ENCODE results near the gene MFSD12. TPM values are rescaled to one million over a fixed set of nuclear protein-coding genes. Genes with fewer than 3 reads are reported as not detected.
A peak's percentile ranks its signal among the peaks of the same experiment; 100 is the strongest.

The MFSD12 gene
- total RNA-seq, 1 experiment from 2014 or later = 121 TPM

DNA sequence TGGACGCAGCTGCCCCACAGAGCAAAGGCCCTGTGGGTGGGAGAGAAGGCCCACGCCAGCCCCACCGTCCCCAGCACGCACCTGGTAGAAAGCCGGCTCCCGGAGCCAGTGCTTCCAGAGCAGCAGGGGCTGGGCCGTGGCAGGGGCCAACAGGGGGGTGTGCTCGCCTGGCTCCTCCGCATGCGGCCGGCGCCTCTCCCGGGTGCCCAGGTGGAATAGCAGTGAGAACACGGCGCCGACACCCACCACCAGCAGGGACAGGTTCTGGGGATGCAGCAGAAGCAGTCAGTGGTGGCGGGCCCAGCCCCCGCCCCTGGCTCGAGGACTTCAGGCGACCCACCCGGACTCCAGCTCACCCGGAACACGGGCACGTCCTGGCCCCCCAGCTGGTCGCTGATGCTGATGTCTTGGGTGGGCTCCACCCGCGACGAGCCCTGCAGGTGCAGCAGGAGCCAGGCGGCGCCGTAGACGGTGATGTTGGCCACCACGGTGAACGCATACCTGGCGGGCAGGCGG is 9.6 kb downstream of the MFSD12 start:
- H3K27me3 ChIP-seq (ENCODE audit: low read length) = no peaks in the 10 kb centered on the region
- H3K36me3 ChIP-seq (ENCODE audit: low read depth, low read length) = 0 out of 2 replicates have a peak, but pooled peaks cover 6% of the 10 kb centered on the region
- ChIA-PET CTCF (no interaction called here), POLR2A (ENCODE audit: unreplicated experiment) (no interaction called here)
- no peak for DNase-seq
- no peaks in the 10 kb centered on the region for H3K9me3 ChIP-seq (ENCODE audit: low read length)
- H3K79me2 ChIP-seq (ENCODE audit: low read length) = peaks cover 5% of the 10 kb centered on the region; the same call in 1 of the 2 replicates
- no peak overlapping the region for H3K4me3 ChIP-seq (ENCODE audit: low read length)
- BruUV-seq (replicated peaks) = no TSS peak
- ATAC-seq = no peak
- TF ChIP-seq EZH2 (IDR thresholded peaks at IDR 0.05; ENCODE audit: low read length, unreplicated experiment) (no peak), EZH2phosphoT487 (IDR thresholded peaks at IDR 0.05; ENCODE audit: borderline replicate concordance, low read length) (no peak)
- TF ChIP-seq, protein P1, sequence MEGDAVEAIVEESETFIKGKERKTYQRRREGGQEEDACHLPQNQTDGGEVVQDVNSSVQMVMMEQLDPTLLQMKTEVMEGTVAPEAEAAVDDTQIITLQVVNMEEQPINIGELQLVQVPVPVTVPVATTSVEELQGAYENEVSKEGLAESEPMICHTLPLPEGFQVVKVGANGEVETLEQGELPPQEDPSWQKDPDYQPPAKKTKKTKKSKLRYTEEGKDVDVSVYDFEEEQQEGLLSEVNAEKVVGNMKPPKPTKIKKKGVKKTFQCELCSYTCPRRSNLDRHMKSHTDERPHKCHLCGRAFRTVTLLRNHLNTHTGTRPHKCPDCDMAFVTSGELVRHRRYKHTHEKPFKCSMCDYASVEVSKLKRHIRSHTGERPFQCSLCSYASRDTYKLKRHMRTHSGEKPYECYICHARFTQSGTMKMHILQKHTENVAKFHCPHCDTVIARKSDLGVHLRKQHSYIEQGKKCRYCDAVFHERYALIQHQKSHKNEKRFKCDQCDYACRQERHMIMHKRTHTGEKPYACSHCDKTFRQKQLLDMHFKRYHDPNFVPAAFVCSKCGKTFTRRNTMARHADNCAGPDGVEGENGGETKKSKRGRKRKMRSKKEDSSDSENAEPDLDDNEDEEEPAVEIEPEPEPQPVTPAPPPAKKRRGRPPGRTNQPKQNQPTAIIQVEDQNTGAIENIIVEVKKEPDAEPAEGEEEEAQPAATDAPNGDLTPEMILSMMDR (conservative IDR thresholded peaks at IDR 0.05; ENCODE audit: low read depth, low read length) = 0 out of 2 replicates have a peak, but pooled peaks have one; percentile 7
- H4K20me1 ChIP-seq (ENCODE audit: low read length) = no peaks in the 10 kb centered on the region
- H3K4me1 ChIP-seq (ENCODE audit: insufficient read depth, low read length) = peaks cover 1% of the 10 kb centered on the region; the same call in 1 of the 2 replicates
- no peaks in the 10 kb centered on the region for H3K9me2 ChIP-seq (replicated peaks; ENCODE audit: low read length)
- no peak overlapping the region for H3K27ac ChIP-seq (ENCODE audit: low read length)
- H3K4me2 ChIP-seq (ENCODE audit: low read length) = no peak overlapping the region
- intact Hi-C loops (cut with micrococcal nuclease) = no loop called here
- H2AFZ ChIP-seq (ENCODE audit: low read length) = no peak overlapping the region
- no peaks in the 10 kb centered on the region for H3F3A ChIP-seq (ENCODE audit: low read length, unreplicated experiment)
- no peak overlapping the region for H3K9ac ChIP-seq (ENCODE audit: low read length)

DNA sequence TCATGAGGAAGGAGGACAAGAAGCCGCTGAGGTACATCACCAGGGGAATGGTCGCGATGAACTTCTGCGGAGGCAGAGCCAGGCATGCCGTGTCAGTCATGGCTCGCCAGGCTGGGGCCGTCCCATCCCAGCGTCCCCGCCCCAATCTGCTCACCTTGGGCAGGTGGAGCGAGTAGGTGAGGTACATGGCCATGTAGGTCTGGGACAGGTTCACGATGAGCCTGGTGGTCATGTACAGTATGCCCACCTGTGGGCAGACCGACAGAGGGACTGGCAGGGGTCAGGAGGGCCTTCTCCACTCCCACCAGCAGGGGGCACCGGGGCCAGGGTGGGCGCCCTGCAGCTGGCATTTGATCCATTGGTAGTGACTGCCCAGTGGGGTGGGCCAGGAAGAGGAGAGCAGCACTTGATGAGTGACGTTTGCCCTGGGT is 10.1 kb downstream of the MFSD12 start:
- peak; percentile 24 for DNase-seq
- H3K9me3 ChIP-seq (ENCODE audit: low read length) = no peaks in the 10 kb centered on the region
- H3K4me1 ChIP-seq (ENCODE audit: insufficient read depth, low read length) = no peaks in the 10 kb centered on the region
- no peaks in the 10 kb centered on the region for H3F3A ChIP-seq (ENCODE audit: low read length, unreplicated experiment)
- no peak for TF ChIP-seq EZH2 (IDR thresholded peaks at IDR 0.05; ENCODE audit: low read length, unreplicated experiment)
- TF ChIP-seq, protein P1 (conservative IDR thresholded peaks at IDR 0.05; ENCODE audit: low read depth, low read length) = peak; percentile 60
- POLR2A ChIA-PET (ENCODE audit: unreplicated experiment) = no interaction called here
- no peaks in the 10 kb centered on the region for H4K20me1 ChIP-seq (ENCODE audit: low read length)
- H3K36me3 ChIP-seq (ENCODE audit: low read depth, low read length) = 0 out of 2 replicates have a peak, but pooled peaks cover 6% of the 10 kb centered on the region
- CTCF ChIA-PET = no interaction called here
- no peak overlapping the region for H3K4me3 ChIP-seq (ENCODE audit: low read length)
- peaks cover under 1% of the 10 kb centered on the region; the same call in 1 of the 2 replicates for H3K79me2 ChIP-seq (ENCODE audit: low read length)
- no peak overlapping the region for H2AFZ ChIP-seq (ENCODE audit: low read length)
- H3K9me2 ChIP-seq (replicated peaks; ENCODE audit: low read length) = no peaks in the 10 kb centered on the region
- BruUV-seq (replicated peaks) = no TSS peak
- no peak overlapping the region for H3K4me2 ChIP-seq (ENCODE audit: low read length)
- H3K9ac ChIP-seq (ENCODE audit: low read length) = no peak overlapping the region
- no peaks in the 10 kb centered on the region for H3K27me3 ChIP-seq (ENCODE audit: low read length)
- no peak for ATAC-seq
- no peak overlapping the region for H3K27ac ChIP-seq (ENCODE audit: low read length)
- intact Hi-C loops (cut with micrococcal nuclease) = no loop called here

DNA sequence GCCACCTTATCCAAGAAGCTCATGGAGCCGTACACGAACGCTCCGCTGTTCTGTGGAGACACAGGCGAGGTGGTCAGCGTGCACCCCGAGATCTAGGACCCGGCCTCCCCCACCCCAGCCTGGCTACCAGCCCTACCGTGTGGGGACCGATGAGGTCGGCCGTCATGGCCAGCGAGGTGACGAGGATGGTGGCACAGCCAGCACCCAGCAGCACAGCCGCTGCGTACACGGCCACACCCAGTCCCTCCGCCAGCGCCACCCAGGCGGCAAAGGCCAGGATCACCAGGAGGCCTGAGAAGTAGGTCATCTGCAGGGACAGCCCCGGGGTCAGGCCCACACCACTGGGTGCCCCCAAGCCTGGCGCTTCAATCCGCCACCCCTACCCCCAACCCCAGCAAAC is 11.3 kb downstream of the MFSD12 start:
- no peak for DNase-seq
- Histone ChIP-seq H3K9me3 (ENCODE audit: low read length) (no peaks in the 10 kb centered on the region), H2AFZ (ENCODE audit: low read length) (no peak overlapping the region), H3K4me2 (ENCODE audit: low read length) (no peak overlapping the region), H3K27ac (ENCODE audit: low read length) (no peak overlapping the region), H3K36me3 (ENCODE audit: low read depth, low read length) (0 out of 2 replicates have a peak, but pooled peaks cover 6% of the 10 kb centered on the region), H3K9ac (ENCODE audit: low read length) (no peak overlapping the region), H3K27me3 (ENCODE audit: low read length) (no peaks in the 10 kb centered on the region), H4K20me1 (ENCODE audit: low read length) (no peaks in the 10 kb centered on the region), H3K79me2 (ENCODE audit: low read length) (no peaks in the 10 kb centered on the region), H3K4me3 (ENCODE audit: low read length) (no peak overlapping the region), H3F3A (ENCODE audit: low read length, unreplicated experiment) (no peaks in the 10 kb centered on the region), H3K9me2 (replicated peaks; ENCODE audit: low read length) (no peaks in the 10 kb centered on the region), H3K4me1 (ENCODE audit: insufficient read depth, low read length) (no peaks in the 10 kb centered on the region)
- no peak for ATAC-seq
- ChIA-PET CTCF (no interaction called here), POLR2A (ENCODE audit: unreplicated experiment) (no interaction called here)
- no TSS peak for BruUV-seq (replicated peaks)
- intact Hi-C loops (cut with micrococcal nuclease) = no loop called here
- TF ChIP-seq, protein P1 (conservative IDR thresholded peaks at IDR 0.05; ENCODE audit: low read depth, low read length) = no peak
- TF ChIP-seq EZH2 (IDR thresholded peaks at IDR 0.05; ENCODE audit: low read length, unreplicated experiment) (no peak), EZH2phosphoT487 (IDR thresholded peaks at IDR 0.05; ENCODE audit: borderline replicate concordance, low read length) (no peak)

All from PC-3 (cell line).